Smooth muscle cell (in vitro differentiated cells): ENCODE measurements around the gene SNX1. TPM values are rescaled to one million over a fixed set of nuclear protein-coding genes. Genes with fewer than 3 reads are reported as not detected.

ENCODE experiments used
- DNase-seq: peaks from one replicate; lab custom pipeline; 2025; ENCODE audit not compliant: unreplicated experiment; lab: John Stamatoyannopoulos, UW
- H2AFZ ChIP-seq: fragments of 200-600 bp; sonication (generic); 2 replicates; pipeline ENCODE4 v1.6.0; 2016; ENCODE audit warnings: antibody characterized with exemption, low read depth, mild to moderate bottlenecking
- H3F3A ChIP-seq: fragments of 200-600 bp; sonication (generic); 2 replicates; pipeline ENCODE4 v1.6.0; 2017; ENCODE audit warnings: antibody characterized with exemption, low read depth
- H3K27ac ChIP-seq: fragments of 200-600 bp; sonication (generic); 2 replicates; pipeline ENCODE4 v1.5.1; 2016; ENCODE audit warnings: low read depth, mild to moderate bottlenecking
- H3K27me3 ChIP-seq: fragments of 200-600 bp; sonication (generic); 2 replicates; pipeline ENCODE4 v1.6.1; 2016; ENCODE audit warnings: low read depth, mild to moderate bottlenecking
- H3K36me3 ChIP-seq: fragments of 200-600 bp; sonication (generic); 2 replicates; pipeline ENCODE4 v1.5.1; 2016; ENCODE audit warnings: low read depth
- H3K4me1 ChIP-seq: fragments of 200-600 bp; sonication (generic); 2 replicates; pipeline ENCODE4 v1.5.1; 2016; ENCODE audit warnings: low read depth
- H3K4me2 ChIP-seq: fragments of 200-600 bp; sonication (generic); 2 replicates; pipeline ENCODE4 v1.6.0; 2016; ENCODE audit warnings: mild to moderate bottlenecking
- H3K4me3 ChIP-seq: fragments of 200-600 bp; sonication (generic); 2 replicates; pipeline ENCODE4 v1.5.1; 2016; ENCODE audit warnings: mild to moderate bottlenecking
- H3K79me2 ChIP-seq: fragments of 200-600 bp; sonication (generic); 2 replicates; pipeline ENCODE4 v1.6.0; 2016; ENCODE audit warnings: low read depth, mild to moderate bottlenecking
- H3K9ac ChIP-seq: fragments of 200-600 bp; sonication (generic); 2 replicates; pipeline ENCODE4 v1.6.0; 2016; ENCODE audit warnings: low read depth
- H3K9me3 ChIP-seq: fragments of 200-600 bp; sonication (generic); replicated peaks from 2 replicates; pipeline ENCODE4 v1.5.1; 2016; ENCODE audit warnings: low read depth
- H4K20me1 ChIP-seq: fragments of 200-600 bp; sonication (generic); 2 replicates; pipeline ENCODE4 v1.6.0; 2016; ENCODE audit warnings: low read depth
- WGBS: methylation state at CpG from one replicate; pipeline ENCODE4 v1.1.7; 2016; ENCODE audit warnings: low lambda C conversion rate; 5-methylcytosine and 5-hydroxymethylcytosine counted together
- polyA plus RNA-seq: library from polyadenylated mRNA; unstranded; fragments of >200 nt; fragmentation: Nextera tagmentation; extraction: Ambion mirVana; gene quantifications from 2 replicates; pipeline ENCODE4 v1.2.1, GENCODE V29; 2016
- total RNA-seq: library from RNA; depleted of rRNA; stranded (reverse); fragments of >200 nt; gene quantifications from 2 replicates; pipeline ENCODE4 v1.2.3, GENCODE V29; 2014
- TF ChIP-seq, protein P1 (sequence below): fragments of 200-600 bp; sonication (generic); IDR thresholded peaks from 2 replicates; pipeline ENCODE4 v1.5.1; 2017; ENCODE audit warnings: borderline replicate concordance, mild to moderate bottlenecking, antibody characterized with exemption; ENCODE audit not compliant: insufficient read depth, poor library complexity, severe bottlenecking

SNX1 gene
- total and polyA plus RNA-seq, 2 experiments from 2014 or later: 33.8 to 41.2 TPM

DNA sequence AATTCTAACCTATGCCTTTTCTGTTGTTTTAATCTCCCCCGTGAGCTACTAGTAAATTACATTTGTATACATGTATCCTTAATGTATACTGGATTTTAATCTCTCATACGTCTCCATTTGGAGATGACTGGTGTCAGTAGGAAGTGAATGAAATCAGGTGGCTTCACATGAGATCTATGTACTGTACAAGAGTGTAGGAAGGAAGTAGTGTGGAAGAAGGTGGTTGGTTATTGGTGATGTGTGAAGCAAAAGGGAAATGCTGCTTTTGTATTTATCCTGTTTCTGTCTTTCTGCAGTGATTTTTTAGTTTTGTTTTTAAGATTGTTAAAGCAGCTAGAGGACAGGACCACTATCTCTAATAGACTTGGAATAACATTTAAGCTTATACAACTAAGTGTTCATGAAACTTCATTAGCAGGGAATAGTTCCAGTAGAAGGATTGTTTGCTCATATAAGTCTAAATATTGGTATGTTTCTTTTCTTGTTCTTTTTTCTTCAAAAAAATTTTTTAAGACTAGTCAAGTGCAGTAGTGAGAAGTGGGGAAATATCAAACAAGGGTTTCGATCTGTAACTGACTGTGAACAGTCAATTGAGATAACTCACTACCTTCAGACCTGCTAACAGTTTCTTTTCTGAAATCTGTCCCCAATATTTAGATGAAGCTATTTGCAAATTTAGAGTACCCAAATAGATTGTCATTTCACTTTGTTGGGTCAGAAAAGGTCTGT lies 15.3 kb downstream of the SNX1 start:
- no peaks in the 10 kb centered on the region for H3F3A ChIP-seq
- WGBS: 94% methylated on average over 3 of the region's 3 CpGs
- peaks cover 77% of the 10 kb centered on the region for H4K20me1 ChIP-seq
- H3K27ac ChIP-seq: no peak overlapping the region
- H3K4me1 ChIP-seq: no peaks in the 10 kb centered on the region
- peaks cover 50% of the 10 kb centered on the region for H3K79me2 ChIP-seq
- DNase-seq: no peak
- no peaks in the 10 kb centered on the region for H3K9me3 ChIP-seq
- H3K4me2 ChIP-seq: no peak overlapping the region
- no peak overlapping the region for H2AFZ ChIP-seq
- TF ChIP-seq, protein P1, sequence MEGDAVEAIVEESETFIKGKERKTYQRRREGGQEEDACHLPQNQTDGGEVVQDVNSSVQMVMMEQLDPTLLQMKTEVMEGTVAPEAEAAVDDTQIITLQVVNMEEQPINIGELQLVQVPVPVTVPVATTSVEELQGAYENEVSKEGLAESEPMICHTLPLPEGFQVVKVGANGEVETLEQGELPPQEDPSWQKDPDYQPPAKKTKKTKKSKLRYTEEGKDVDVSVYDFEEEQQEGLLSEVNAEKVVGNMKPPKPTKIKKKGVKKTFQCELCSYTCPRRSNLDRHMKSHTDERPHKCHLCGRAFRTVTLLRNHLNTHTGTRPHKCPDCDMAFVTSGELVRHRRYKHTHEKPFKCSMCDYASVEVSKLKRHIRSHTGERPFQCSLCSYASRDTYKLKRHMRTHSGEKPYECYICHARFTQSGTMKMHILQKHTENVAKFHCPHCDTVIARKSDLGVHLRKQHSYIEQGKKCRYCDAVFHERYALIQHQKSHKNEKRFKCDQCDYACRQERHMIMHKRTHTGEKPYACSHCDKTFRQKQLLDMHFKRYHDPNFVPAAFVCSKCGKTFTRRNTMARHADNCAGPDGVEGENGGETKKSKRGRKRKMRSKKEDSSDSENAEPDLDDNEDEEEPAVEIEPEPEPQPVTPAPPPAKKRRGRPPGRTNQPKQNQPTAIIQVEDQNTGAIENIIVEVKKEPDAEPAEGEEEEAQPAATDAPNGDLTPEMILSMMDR: no peak
- no peak overlapping the region for H3K4me3 ChIP-seq
- peaks cover 3% of the 10 kb centered on the region for H3K36me3 ChIP-seq
- H3K27me3 ChIP-seq: no peaks in the 10 kb centered on the region
- no peak overlapping the region for H3K9ac ChIP-seq

DNA sequence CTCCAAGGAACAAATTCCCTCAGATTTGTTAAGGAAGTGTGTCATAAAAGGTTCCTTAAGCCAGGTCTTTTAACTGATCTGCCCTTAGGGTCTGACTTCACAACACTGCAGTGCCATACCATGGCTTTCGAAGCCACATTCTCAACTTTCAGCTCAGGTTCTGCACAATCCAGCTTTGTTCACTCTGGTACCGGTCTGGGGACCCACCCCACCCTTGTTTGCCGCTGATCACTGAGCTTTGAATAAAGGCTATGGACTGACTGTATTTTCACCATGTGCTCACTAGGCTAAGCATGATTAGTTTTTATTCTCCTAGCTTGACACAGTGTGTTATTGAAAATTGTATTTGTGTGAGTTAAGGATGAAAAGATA lies 15.9 kb downstream of the SNX1 start:
- Histone ChIP-seq H3F3A (no peaks in the 10 kb centered on the region), H3K4me3 (no peak overlapping the region), H4K20me1 (peaks cover 77% of the 10 kb centered on the region), H3K79me2 (peaks cover 44% of the 10 kb centered on the region), H3K4me1 (no peaks in the 10 kb centered on the region), H2AFZ (no peak overlapping the region), H3K9me3 (no peaks in the 10 kb centered on the region), H3K27me3 (no peaks in the 10 kb centered on the region), H3K9ac (no peak overlapping the region), H3K27ac (no peak overlapping the region), H3K36me3 (peaks cover 3% of the 10 kb centered on the region), H3K4me2 (peak overlapping the region; percentile 2)
- WGBS: 62% methylated on average over 3 of the region's 3 CpGs
- TF ChIP-seq, protein P1: no peak
- DNase-seq: no peak

DNA sequence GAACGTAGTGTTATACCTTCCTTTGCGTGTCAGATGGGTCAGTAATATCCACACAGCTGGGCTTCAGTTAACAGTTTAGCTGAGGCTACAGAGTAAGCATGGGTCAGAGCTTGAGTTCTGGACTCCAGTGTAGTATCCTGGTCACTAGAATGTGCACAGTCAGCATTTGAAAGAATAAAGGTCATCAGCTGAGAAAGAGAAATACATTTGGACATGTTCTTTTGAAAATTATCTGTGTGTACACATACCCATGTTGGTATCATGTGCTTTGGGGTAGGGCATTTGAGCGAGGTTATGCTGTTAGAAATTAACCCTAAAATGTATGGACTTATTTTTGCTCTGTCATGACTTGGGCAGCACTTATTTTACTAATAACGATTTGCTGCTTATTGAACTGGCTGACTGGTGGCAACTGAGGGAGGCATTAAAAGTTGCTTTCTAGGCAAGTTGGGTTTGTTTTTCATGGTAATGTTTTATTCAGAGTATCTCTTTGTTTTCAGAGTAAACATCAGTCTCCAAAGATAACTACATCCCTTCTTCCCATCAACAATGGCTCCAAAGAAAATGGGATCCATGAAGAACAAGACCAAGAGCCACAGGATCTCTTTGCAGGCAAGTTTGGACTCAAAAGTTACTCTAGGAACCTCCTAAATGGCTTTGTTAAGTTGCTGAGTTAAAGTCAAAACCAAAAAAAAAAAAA lies 16.4 kb downstream of the SNX1 start:
- peaks cover 3% of the 10 kb centered on the region for H3K36me3 ChIP-seq

More for the DNA sequence above, 16.4 kb downstream of the SNX1 start:
- TF ChIP-seq, protein P1: no peak
- H3F3A ChIP-seq: no peaks in the 10 kb centered on the region
- H3K4me2 ChIP-seq: peak overlapping the region; percentile 2
- no peak overlapping the region for H2AFZ ChIP-seq
- no peak overlapping the region for H3K9ac ChIP-seq
- no peaks in the 10 kb centered on the region for H3K9me3 ChIP-seq
- no peak overlapping the region for H3K4me3 ChIP-seq
- DNase-seq: no peak
- H4K20me1 ChIP-seq: peaks cover 77% of the 10 kb centered on the region
- no peaks in the 10 kb centered on the region for H3K4me1 ChIP-seq
- no peaks in the 10 kb centered on the region for H3K27me3 ChIP-seq
- H3K27ac ChIP-seq: no peak overlapping the region
- H3K79me2 ChIP-seq: peaks cover 40% of the 10 kb centered on the region
- WGBS: 87% methylated on average over 4 of the region's 4 CpGs
